Measurements from ENCODE around the gene KYAT1.
A peak's percentile ranks its signal among the peaks of the same experiment; 100 is the strongest.

Gene KYAT1

DNA sequence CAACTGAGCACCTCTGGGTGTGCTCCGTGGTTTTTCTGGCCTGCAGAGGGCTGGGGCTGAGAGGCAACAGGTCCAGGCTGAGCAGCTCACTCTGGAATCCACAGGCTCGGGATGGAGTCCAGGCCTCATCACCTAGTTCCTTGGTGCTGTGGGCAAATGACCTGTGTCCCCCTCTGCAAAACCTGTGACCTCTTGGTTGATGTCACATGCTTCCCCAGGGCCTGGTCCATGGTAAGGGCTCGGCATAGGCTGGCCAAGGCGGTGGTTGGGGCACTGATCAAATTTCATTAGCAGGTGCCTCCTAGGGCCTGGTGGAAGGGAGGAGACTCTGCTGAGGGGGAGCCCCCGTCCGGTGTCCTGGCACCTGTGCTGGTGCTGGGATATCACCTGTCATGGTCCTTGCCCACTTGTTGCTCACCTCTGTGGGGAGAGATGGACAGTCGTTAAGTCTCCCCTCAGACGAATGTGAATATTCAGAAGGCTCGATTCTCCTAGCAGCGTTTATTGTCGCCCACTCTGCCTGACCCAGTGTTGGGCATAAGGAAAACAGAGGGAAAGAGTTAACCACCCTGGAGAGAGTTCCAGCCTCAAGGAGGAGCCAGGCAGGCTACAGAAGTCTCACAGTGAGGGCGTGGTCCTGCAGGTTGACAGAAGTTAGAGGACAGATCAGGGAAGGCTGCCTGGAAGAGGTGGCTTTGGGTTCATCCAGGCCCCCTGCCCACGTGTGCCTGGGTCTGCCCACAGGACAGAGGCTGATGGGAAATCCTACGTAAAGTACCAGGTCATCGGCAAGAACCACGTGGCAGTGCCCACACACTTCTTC lies 60.0 kb downstream of the KYAT1 start:
- H3K4me1 Mint-ChIP-seq: peaks cover 7% of the 10 kb centered on the region
- TF ChIP-seq, protein P1, sequence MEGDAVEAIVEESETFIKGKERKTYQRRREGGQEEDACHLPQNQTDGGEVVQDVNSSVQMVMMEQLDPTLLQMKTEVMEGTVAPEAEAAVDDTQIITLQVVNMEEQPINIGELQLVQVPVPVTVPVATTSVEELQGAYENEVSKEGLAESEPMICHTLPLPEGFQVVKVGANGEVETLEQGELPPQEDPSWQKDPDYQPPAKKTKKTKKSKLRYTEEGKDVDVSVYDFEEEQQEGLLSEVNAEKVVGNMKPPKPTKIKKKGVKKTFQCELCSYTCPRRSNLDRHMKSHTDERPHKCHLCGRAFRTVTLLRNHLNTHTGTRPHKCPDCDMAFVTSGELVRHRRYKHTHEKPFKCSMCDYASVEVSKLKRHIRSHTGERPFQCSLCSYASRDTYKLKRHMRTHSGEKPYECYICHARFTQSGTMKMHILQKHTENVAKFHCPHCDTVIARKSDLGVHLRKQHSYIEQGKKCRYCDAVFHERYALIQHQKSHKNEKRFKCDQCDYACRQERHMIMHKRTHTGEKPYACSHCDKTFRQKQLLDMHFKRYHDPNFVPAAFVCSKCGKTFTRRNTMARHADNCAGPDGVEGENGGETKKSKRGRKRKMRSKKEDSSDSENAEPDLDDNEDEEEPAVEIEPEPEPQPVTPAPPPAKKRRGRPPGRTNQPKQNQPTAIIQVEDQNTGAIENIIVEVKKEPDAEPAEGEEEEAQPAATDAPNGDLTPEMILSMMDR (IDR thresholded peaks at IDR 0.05; ENCODE audit: unreplicated experiment in 3 of 3): no peak
- peak overlapping the region in 1 of 3 experiments; percentile 81 for H3K4me3 Mint-ChIP-seq
- H3K27ac Mint-ChIP-seq: no peak overlapping the region
- no peaks in the 10 kb centered on the region for H3K9me3 Mint-ChIP-seq
- no peaks in the 10 kb centered on the region for H3K27me3 Mint-ChIP-seq (ENCODE audit: low read depth)
- peaks cover 18% of the 10 kb centered on the region for H3K36me3 Mint-ChIP-seq (ENCODE audit: low read depth)

DNA sequence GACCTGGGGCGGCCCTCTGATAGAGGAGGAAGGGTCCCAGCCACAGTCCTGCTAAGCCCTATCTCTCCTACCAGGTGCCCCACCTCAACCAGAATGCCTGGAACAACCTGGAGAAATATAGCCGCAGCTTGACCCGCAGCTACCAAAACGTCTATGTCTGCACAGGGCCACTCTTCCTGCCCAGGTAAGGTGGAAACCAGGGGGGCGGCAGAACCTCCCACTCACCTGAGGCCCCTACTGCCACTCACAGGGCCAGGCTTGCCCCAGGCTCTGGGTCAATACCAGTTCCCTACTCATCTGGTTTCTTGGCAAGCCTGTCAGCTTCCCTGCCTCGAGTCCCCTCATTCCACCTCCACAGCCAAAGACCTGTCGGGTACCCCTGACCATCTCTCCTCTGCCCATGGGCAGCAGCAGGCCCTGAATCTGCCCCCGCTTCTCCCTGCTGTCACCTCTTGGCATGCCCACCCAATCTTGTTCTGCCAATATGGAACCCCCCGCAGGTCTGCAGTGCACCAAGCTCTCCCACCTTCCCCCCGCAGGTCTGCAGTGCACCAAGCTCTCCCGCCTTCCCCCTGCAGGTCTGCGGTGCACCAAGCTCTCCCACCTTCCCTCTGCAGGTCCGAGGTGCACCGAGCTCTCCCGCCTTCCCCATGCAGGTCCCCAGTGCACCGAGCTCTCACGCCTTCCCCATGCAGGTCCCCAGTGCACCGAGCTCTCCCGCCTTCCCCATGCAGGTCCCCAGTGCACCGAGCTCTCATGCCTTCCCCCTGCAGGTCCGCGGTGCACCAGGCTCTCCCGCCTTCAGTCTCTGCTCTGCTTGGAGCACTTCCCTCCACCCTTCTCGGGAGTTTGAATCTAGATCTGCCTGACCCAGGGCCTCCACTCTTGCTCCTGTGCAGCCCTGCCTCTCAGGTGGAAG lies 60.8 kb downstream of the KYAT1 start:
- Mint-ChIP-seq H3K9me3 (no peaks in the 10 kb centered on the region), H3K27ac (no peak overlapping the region), H3K36me3 (ENCODE audit: low read depth) (peaks cover 18% of the 10 kb centered on the region), H3K4me1 (peaks cover 7% of the 10 kb centered on the region), H3K27me3 (ENCODE audit: low read depth) (no peaks in the 10 kb centered on the region), H3K4me3 (peak overlapping the region; percentile 81 to 91 (median 89))
- TF ChIP-seq, protein P1 (IDR thresholded peaks at IDR 0.05; ENCODE audit: unreplicated experiment in 3 of 3): no peak

DNA sequence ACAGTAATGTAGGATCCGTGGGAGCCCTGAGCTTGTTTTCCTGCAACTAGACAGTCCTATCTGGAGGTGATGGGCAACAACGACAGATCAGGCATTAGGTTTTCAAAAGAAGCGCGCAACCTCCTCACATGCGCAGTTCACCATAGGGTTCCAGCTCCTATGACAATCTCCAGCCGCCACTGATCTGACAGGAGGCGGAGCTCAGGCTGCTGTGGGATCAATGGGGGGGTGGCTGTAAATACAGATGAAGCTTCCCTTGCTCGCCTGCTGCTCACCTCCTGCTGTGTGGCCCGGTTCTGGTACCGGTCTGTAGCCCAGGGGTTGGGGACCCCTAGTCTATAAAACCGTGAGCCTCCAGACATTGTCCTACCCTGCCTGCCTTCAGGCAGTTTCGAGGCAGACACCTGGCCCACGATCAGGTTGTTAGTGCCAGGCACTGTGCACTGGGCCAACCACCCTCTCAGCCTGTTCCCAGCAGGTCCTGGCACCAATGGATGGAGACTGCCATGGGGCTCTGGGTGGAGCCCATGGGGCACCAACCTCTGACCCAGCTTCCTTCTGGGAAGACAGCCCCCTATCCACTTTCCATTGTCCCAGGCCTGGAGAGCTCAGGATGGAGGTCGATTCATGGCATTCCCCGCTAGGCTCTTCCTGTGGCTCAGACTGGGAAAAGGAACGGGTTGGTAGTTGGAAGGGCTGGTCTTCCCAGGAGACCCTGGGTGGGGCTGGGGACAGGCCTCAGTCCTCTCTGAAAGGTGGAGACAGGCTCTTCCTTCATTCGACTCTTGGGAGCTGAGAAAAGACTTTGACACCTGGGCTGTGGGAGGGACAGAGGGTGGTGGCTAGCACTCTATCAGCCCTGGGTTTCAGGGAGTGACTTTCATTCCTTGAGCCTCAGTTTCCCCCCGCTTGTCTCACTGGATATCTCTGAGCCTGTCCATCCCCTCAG lies 61.8 kb downstream of the KYAT1 start:
- TF ChIP-seq, protein P1 (IDR thresholded peaks at IDR 0.05; ENCODE audit: unreplicated experiment in 3 of 3): no peak
- Mint-ChIP-seq H3K9me3 (no peaks in the 10 kb centered on the region), H3K4me3 (peak overlapping the region; percentile 81 to 91 (median 89)), H3K27me3 (ENCODE audit: low read depth) (peaks cover 3% of the 10 kb centered on the region), H3K36me3 (ENCODE audit: low read depth) (peaks cover 12% of the 10 kb centered on the region), H3K27ac (peak overlapping the region in 1 of 3 experiments; percentile 23), H3K4me1 (peaks cover 7% of the 10 kb centered on the region)

DNA sequence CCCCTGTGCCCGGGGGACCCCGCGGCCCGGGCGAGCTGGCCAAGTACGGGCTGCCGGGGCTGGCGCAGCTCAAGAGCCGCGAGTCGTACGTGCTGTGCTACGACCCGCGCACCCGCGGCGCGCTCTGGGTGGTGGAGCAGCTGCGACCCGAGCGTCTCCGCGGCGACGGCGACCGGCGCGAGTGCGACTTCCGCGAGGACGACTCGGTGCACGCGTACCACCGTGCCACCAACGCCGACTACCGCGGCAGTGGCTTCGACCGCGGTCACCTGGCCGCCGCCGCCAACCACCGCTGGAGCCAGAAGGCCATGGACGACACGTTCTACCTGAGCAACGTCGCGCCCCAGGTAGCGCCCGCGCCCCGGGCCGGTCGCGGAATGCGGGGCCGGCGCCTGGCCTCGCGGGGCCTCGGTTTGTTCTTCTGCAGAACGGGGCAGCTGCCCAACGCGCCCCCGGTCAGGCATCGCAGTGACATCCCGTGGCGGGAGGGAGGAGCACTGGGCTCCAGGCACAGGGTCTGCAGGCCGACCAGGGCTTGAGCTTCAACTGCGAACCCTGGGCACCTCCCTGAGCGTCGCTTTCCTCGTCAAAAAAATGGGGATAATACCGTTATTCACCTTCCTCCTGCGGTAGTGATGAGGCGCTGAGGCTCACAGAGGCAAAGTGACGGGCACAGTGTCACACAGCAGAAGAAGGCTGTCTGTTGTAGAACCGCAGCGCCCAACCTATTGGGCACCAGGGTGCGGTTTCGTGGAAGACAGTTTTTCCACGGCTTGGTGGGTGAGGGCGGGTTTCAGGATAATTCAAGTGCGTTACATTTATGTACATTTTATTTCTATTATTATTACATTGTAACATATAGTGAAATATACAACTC lies 62.7 kb downstream of the KYAT1 start:
- H3K36me3 Mint-ChIP-seq (ENCODE audit: low read depth): peaks cover 8% of the 10 kb centered on the region
- H3K4me3 Mint-ChIP-seq: peak overlapping the region; percentile 81 to 91 (median 89)
- H3K27me3 Mint-ChIP-seq (ENCODE audit: low read depth): peaks cover 3% of the 10 kb centered on the region
- TF ChIP-seq, protein P1 (IDR thresholded peaks at IDR 0.05; ENCODE audit: unreplicated experiment in 3 of 3): no peak
- H3K9me3 Mint-ChIP-seq: no peaks in the 10 kb centered on the region
- H3K4me1 Mint-ChIP-seq: peaks cover 7% of the 10 kb centered on the region
- peak overlapping the region in 2 of 3 experiments; percentile 23 to 34 for H3K27ac Mint-ChIP-seq

All from nephron (organoid).